ENCODE results near the gene SLC45A3. TPM values are rescaled to one million over a fixed set of nuclear protein-coding genes. Genes with fewer than 3 reads are reported as not detected.

The SLC45A3 gene
- total and polyA plus RNA-seq, 2 of the 8 experiments (the other 6 are each of a cell fraction or from before 2014, with no cell fraction given), result 13.0 to 14.3 TPM

DNA sequence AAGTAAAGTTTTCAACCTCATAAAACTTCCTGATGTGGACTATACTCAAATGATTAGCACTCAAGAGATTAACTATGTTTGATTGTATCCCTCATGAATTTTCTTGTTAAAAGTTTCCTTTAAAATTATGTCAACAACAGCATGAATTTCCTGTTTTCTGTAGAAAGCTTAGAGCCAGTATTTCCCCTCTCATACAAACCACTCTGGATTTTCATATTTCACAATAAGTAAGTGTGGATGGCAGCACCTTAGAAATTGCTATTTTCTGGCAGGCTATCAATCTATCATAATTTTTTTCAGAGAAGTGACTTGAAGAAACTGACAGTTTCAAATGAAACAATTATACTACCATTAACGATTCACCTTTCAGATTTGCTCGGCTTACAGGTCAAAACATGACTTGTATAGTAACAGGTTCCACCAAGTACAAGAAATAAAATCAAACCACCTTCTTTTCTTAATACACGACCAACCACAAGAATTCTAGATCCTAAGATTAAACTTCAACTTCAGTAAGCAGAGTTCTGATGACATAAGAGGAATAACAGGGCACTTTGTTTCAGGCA, 69.3 kb downstream of the SLC45A3 start:
- H4K8ac ChIP-seq (ENCODE audit: extremely low read depth, insufficient read depth, low read length), result no peak overlapping the region
- no peak overlapping the region for H3K4me2 ChIP-seq (ENCODE audit: insufficient read depth in 1 of 2, low read depth in 2 of 2, low read length in 2 of 2)
- no peaks in the 10 kb centered on the region for H3K4me1 ChIP-seq (replicated peaks in 1 of 4; ENCODE audit: control insufficient read depth in 3 of 4, insufficient read depth in 4 of 4, low read length in 3 of 4)
- no peak overlapping the region for H2BK120ac ChIP-seq (replicated peaks; ENCODE audit: low read depth, low read length)
- H3K79me1 ChIP-seq (ENCODE audit: low read depth, low read length), result no peaks in the 10 kb centered on the region; the same call in 1 of the 2 replicates
- no peak overlapping the region for H3K56ac ChIP-seq (replicated peaks; ENCODE audit: insufficient read length, low read depth, low read length)
- H2BK20ac ChIP-seq (ENCODE audit: low read length), result no peak overlapping the region
- no peak overlapping the region for H4K91ac ChIP-seq (replicated peaks; ENCODE audit: insufficient read length, low read length)
- H3K36me3 ChIP-seq (ENCODE audit: control insufficient read depth in 2 of 4, insufficient read depth in 4 of 4, low read length in 3 of 4), result peaks cover 7 to 51% (median 18%) of the 10 kb centered on the region in 4 experiments; a peak in 7 of 8 replicates
- H2BK5ac ChIP-seq (ENCODE audit: low read depth, low read length), result no peak overlapping the region
- no peak overlapping the region for H2AK5ac ChIP-seq (ENCODE audit: low read depth, low read length)
- 0 out of 4 replicates have a peak, but pooled peaks cover 0 to 7% of the 10 kb centered on the region in 2 experiments for H3K79me2 ChIP-seq (ENCODE audit: control insufficient read depth in 1 of 2, insufficient read depth in 2 of 2, low read length in 2 of 2)
- H3K27me3 ChIP-seq (replicated peaks in 1 of 4; ENCODE audit: control insufficient read depth in 3 of 4, extremely low read depth in 1 of 4, insufficient read depth in 3 of 4, low read length in 3 of 4), result peaks cover 0 to 2% (median 0%) of the 10 kb centered on the region in 4 experiments; a peak in 1 of 7 replicates
- no peak overlapping the region for H2BK15ac ChIP-seq (ENCODE audit: low read length)
- H2BK12ac ChIP-seq (ENCODE audit: low read depth, low read length), result no peak overlapping the region
- DNase-seq (ENCODE audit: low read depth in 1 of 2, low spot score in 2 of 2), result no peak
- H3K4me3 ChIP-seq (ENCODE audit: extremely low read depth in 1 of 4, insufficient read depth in 2 of 4, low read depth in 3 of 4, low read length in 4 of 4), result no peak overlapping the region
- H3K23ac ChIP-seq (ENCODE audit: insufficient read length), result no peak overlapping the region
- POLR2A ChIA-PET (ENCODE audit: partially characterized antibody), result no interaction called here
- WGBS, 2 experiments (ENCODE audit: extremely low coverage in 1 of 2, insufficient coverage in 1 of 2, insufficient read length in 1 of 2, insufficient replicate concordance in 2 of 2, low coverage in 1 of 2, low lambda C conversion rate in 2 of 2, missing lambda C conversion rate in 1 of 2), result 85% methylated on average over 3 of the region's 3 CpGs; no CpG with 5 or more reads in 1 of the 2 experiments
- no peak overlapping the region for H2AFZ ChIP-seq (ENCODE audit: low read length)
- no peak overlapping the region for H3K27ac ChIP-seq (ENCODE audit: low read depth, low read length)
- H3K18ac ChIP-seq (ENCODE audit: extremely low read depth, low read length), result no peak overlapping the region
- H3K9me3 ChIP-seq (ENCODE audit: insufficient read depth in 2 of 2, low read depth in 1 of 2, low read length in 1 of 2), result no peaks in the 10 kb centered on the region
- no peak overlapping the region for H3K9ac ChIP-seq (replicated peaks in 1 of 4; ENCODE audit: extremely low read depth in 1 of 4, low read depth in 3 of 4, low read length in 3 of 4)
- no peaks in the 10 kb centered on the region for H4K20me1 ChIP-seq (replicated peaks in 1 of 2; ENCODE audit: control insufficient read depth in 1 of 2, insufficient read depth in 2 of 2, low read length in 2 of 2)
- CTCF ChIA-PET (ENCODE audit: partially characterized antibody), result interaction anchor here (0.7 to 1.0 kb wide), 2 partner anchors 23 to 47 kb away, joined by 3 read pairs; no protein-coding TSS in a partner anchor
- no peak overlapping the region for H3K14ac ChIP-seq (ENCODE audit: insufficient read length)
- no peak overlapping the region for H4K5ac ChIP-seq (ENCODE audit: insufficient read length, low read depth, low read length)
- H3K4ac ChIP-seq (replicated peaks; ENCODE audit: insufficient read length, low read depth, low read length), result no peak overlapping the region
- no peak for FAIRE-seq
- peaks cover 2% of the 10 kb centered on the region; the same call in 1 of the 2 replicates for H3K23me2 ChIP-seq (ENCODE audit: low read depth, low read length)
- TF ChIP-seq CHD2 (IDR thresholded peaks at IDR 0.05; ENCODE audit: low read length), result no peak
- no peak for TF ChIP-seq RFX5 (IDR thresholded peaks at IDR 0.05; ENCODE audit: borderline replicate concordance, low read depth, low read length)
- no peak for TF ChIP-seq CTBP2 (IDR thresholded peaks at IDR 0.05; ENCODE audit: borderline replicate concordance, insufficient read depth, insufficient read length, low read length)
- TF ChIP-seq KDM4A (IDR thresholded peaks at IDR 0.05; ENCODE audit: low read depth, low read length, severe bottlenecking), result no peak
- TF ChIP-seq SRF (IDR thresholded peaks at IDR 0.05; ENCODE audit: low read depth, low read length), result no peak
- TF ChIP-seq CEBPB (IDR thresholded peaks at IDR 0.05; ENCODE audit: low read depth, low read length), result no peak
- no peak for TF ChIP-seq RBBP5 (IDR thresholded peaks at IDR 0.05; ENCODE audit: borderline replicate concordance, low read depth, low read length)
- TF ChIP-seq, protein P1, sequence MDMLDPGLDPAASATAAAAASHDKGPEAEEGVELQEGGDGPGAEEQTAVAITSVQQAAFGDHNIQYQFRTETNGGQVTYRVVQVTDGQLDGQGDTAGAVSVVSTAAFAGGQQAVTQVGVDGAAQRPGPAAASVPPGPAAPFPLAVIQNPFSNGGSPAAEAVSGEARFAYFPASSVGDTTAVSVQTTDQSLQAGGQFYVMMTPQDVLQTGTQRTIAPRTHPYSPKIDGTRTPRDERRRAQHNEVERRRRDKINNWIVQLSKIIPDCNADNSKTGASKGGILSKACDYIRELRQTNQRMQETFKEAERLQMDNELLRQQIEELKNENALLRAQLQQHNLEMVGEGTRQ (IDR thresholded peaks at IDR 0.05; ENCODE audit: low read length), result no peak
- no peak for TF ChIP-seq EZH2 (IDR thresholded peaks at IDR 0.05; ENCODE audit: low read depth, low read length, severe bottlenecking)
- TF ChIP-seq HDAC2 (IDR thresholded peaks at IDR 0.05; ENCODE audit: borderline replicate concordance in 1 of 2, low read depth in 2 of 2, low read length in 2 of 2), result no peak
- no peak for TF ChIP-seq SUZ12 (IDR thresholded peaks at IDR 0.05; ENCODE audit: low read length)
- TF ChIP-seq POLR2A (IDR thresholded peaks at IDR 0.05; ENCODE audit: control extremely low read depth in 1 of 2, low read depth in 2 of 2, low read length in 2 of 2), result no peak

Measured in H1 (cell line).